ENCODE measurements around the gene LPIN1. TPM values are rescaled to one million over a fixed set of nuclear protein-coding genes. Genes with fewer than 3 reads are reported as not detected.

LPIN1 gene
- total and polyA plus RNA-seq, 10 donors, result 12.3 to 55.7 (median 34.8) TPM

GRCh38 chr2:11781602-11782001 lies 35.2 kb downstream of the LPIN1 start:
- TF ChIP-seq POLR2AphosphoS5 (IDR thresholded peaks at IDR 0.05) (no peak), POLR2A (IDR thresholded peaks at IDR 0.05) (no peak), CTCF (IDR thresholded peaks at IDR 0.05 in 8 of 11, conservative IDR thresholded peaks at IDR 0.05 in 3 of 11) (no peak)
- peaks cover 13 to 41% (median 20%) of the 10 kb centered on the region in 6 donors for H3K4me1 ChIP-seq
- H3K27me3 ChIP-seq (replicated peaks in 1 of 7), result no peaks in the 10 kb centered on the region
- DNase-seq, result no peak
- no peaks in the 10 kb centered on the region for H3K9me3 ChIP-seq
- no peak overlapping the region for H3K27ac ChIP-seq
- peaks cover 0 to 81% (median 59%) of the 10 kb centered on the region in 6 donors for H3K36me3 ChIP-seq
- WGBS, 5 donors, result 93 to 100% (median 95%) methylated on average over 3 of the region's 3 CpGs
- no peak overlapping the region for H3K4me3 ChIP-seq
- intact Hi-C loops (cut with DNase I; ENCODE audit: low total_unique reads), result no loop called here

GRCh38 chr2:11784280-11784679 lies 37.8 kb downstream of the LPIN1 start:
- no peaks in the 10 kb centered on the region for H3K27me3 ChIP-seq (replicated peaks in 1 of 7)
- WGBS, 5 donors, result 92 to 95% (median 94%) methylated on average over 10 of the region's 10 CpGs
- no peak overlapping the region for H3K4me3 ChIP-seq
- H3K36me3 ChIP-seq, result peaks cover 0 to 99% (median 82%) of the 10 kb centered on the region in 6 donors
- intact Hi-C loops (cut with DNase I; ENCODE audit: low total_unique reads), result no loop called here
- no peaks in the 10 kb centered on the region for H3K9me3 ChIP-seq
- H3K4me1 ChIP-seq, result peaks cover 0 to 14% (median 3%) of the 10 kb centered on the region in 6 donors
- DNase-seq, result no peak
- H3K27ac ChIP-seq, result no peak overlapping the region
- TF ChIP-seq POLR2A (IDR thresholded peaks at IDR 0.05), result no peak
- TF ChIP-seq POLR2AphosphoS5 (IDR thresholded peaks at IDR 0.05), result no peak
- TF ChIP-seq CTCF (IDR thresholded peaks at IDR 0.05 in 8 of 11, conservative IDR thresholded peaks at IDR 0.05 in 3 of 11), result no peak

- Histone ChIP-seq H3K36me3 (peaks cover 0 to 100% (median 82%) of the 10 kb centered on the region in 6 donors), H3K4me1 (peaks cover 0 to 10% (median 0%) of the 10 kb centered on the region in 6 donors), H3K27ac (no peak overlapping the region), H3K9me3 (no peaks in the 10 kb centered on the region), H3K27me3 (replicated peaks in 1 of 7) (no peaks in the 10 kb centered on the region), H3K4me3 (peak overlapping the region in 5 of 8 donors; percentile 18 to 62 (median 30))
- TF ChIP-seq POLR2AphosphoS5 (IDR thresholded peaks at IDR 0.05) (peak in 1 of 3 donors; percentile 54), POLR2A (IDR thresholded peaks at IDR 0.05) (no peak), CTCF (IDR thresholded peaks at IDR 0.05 in 8 of 11, conservative IDR thresholded peaks at IDR 0.05 in 3 of 11) (peak; percentile 24 to 94 (median 81))
- peak; percentile 83 for DNase-seq
- 52 to 77% (median 62%) methylated on average over 35 to 50 of the region's 50 CpGs for WGBS, 5 donors
- intact Hi-C loops (cut with DNase I; ENCODE audit: low total_unique reads), result no loop called here
Measured at GRCh38 chr2:11784747-11785610, 38.5 kb downstream of the LPIN1 start.

GRCh38 chr2:11785611-11785940 lies 39.1 kb downstream of the LPIN1 start:
- Histone ChIP-seq H3K36me3 (peaks cover 0 to 100% (median 81%) of the 10 kb centered on the region in 6 donors), H3K9me3 (no peaks in the 10 kb centered on the region), H3K4me3 (no peak overlapping the region), H3K27me3 (replicated peaks in 1 of 7) (no peaks in the 10 kb centered on the region), H3K4me1 (peaks cover 0 to 10% (median 0%) of the 10 kb centered on the region in 6 donors), H3K27ac (no peak overlapping the region)
- DNase-seq, result no peak
- intact Hi-C loops (cut with DNase I; ENCODE audit: low total_unique reads), result no loop called here
- WGBS, 5 donors, result 91 to 97% (median 93%) methylated on average over 9 of the region's 9 CpGs
- no peak for TF ChIP-seq CTCF (IDR thresholded peaks at IDR 0.05 in 8 of 11, conservative IDR thresholded peaks at IDR 0.05 in 3 of 11)
- TF ChIP-seq POLR2AphosphoS5 (IDR thresholded peaks at IDR 0.05), result no peak
- no peak for TF ChIP-seq POLR2A (IDR thresholded peaks at IDR 0.05)
